Fibroblast of upper back skin (primary cell): Measurements from ENCODE around the gene APOL6.
"Not testable (repeated sequence)": the region's sequence is repeated elsewhere in the genome, so short reads cannot be mapped to it uniquely, and the experiment has no call there.

Experiments
- DNase-seq: peaks from one replicate; pipeline ENCODE4 v3.0.0-alpha.2; 2013

APOL6 gene

DNA sequence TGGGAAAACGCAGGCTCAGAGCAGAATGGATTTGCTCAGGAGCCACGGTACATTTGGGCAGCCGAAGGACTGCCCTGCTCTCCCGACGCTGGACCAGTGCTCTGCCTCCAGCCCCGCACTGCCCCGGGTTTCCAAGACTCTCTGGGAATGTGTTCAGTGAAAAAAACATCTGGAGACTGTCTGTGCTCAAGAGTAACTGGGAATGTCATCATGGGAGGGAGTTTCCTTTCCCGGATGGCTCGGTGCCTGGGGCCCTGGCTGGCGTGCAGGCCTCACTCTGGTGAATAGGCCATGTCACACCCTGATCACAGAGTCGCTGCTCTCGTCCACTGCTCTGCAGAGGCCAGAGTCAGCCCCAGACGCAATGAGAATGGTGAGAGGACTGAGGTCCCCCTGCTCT, 9.8 kb upstream of the APOL6 start:
- peak; percentile 89 for DNase-seq

GRCh38 chr22:35641494-35642120, 6.6 kb upstream of the APOL6 start:
- no peak for DNase-seq

DNA sequence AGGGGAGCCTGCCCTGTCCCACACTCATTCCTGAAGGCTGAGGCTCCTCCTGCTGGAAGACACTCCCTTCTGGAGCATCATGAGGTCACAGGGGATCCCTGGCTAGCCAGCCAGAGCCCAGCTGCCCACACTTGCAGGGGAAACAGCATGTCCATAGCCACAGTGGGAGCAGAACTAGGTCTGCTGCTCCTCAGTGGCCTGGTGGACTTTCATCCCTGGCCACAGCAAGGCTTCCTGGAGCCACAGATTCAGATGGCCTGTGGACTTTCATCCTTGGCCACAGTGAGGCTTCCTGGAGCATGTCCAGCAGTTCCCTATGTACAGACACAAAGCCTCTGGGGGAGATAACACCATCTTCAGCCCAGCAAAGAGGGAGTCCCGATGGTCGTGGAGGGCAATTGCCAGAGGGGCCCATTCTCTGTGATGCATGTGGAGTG, 5.9 kb upstream of the APOL6 start:
- DNase-seq = no peak

GRCh38 chr22:35643991-35644390, 4.3 kb upstream of the APOL6 start:
- no peak for DNase-seq

DNA sequence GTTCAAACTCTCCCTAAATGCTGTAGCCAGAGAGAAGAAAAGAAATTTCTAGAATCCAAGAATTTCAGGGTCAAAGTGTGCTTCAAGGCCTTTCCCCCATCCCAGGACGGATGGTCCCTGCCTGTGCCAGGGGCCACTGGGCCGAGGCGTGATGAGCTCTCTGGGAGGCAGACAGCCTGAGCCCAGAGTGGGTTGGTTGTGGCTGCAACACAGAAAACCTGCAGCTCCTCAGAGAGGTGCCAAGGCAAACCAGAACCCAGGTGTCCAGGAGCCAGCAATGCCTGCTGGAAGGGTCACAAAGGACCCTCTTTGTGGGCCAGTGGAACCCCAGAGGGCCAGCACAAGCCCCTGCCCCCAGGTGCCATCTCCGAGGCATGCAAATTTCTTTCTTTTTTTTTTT, 2.6 kb upstream of the APOL6 start:
- no peak for DNase-seq

DNA sequence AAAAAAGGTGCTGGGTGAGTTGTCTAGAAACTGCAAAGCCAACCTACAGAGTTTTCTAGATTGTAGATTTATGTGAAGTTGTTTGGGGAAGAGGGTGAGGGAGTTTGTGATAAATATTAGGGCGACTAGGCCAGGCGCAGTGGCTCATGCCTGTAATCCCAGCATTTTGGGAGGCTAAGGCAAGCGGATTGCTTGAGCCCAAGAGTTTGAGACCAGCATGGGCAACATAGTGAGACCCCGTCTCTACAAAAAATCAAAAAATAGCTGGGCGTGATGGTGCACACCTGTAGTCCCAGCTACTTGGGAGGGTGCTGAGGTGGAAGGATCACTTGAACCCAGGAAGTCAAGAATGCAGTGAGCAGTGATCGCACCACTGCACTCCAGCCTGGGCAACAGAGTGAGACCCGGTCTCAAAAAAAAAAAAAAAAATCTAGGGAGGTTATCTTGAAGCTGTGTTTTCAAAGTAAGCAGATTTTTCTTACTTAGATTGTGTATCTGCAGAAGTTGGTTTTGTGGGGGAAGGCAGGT, 844 bp downstream of the APOL6 start:
- DNase-seq = no peak

- no peak for DNase-seq
Observed at GRCh38 chr22:35649636-35650250, 1.5 kb downstream of the APOL6 start.

- DNase-seq = no peak
Observed at GRCh38 chr22:35651085-35651484, 2.8 kb downstream of the APOL6 start.

DNA sequence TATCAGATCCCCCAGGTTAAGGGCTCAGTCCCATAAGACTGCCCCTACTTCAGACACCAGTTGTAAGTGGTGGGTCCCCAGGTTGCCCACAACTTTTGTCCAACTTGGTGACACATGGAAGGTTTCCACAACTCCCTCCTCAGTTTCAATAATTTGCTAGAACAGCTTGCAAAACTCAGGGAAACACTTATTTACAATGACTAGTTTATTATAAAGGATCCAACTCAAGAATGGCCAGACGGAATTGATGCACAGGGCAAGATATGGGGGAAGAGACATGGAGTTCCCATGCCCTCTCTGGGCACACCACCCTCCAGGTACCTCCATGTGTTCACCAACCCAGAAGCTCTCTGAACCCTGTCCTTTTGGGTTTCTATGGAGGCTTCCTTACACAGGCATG, 5.6 kb downstream of the APOL6 start:
- DNase-seq = no peak

DNA sequence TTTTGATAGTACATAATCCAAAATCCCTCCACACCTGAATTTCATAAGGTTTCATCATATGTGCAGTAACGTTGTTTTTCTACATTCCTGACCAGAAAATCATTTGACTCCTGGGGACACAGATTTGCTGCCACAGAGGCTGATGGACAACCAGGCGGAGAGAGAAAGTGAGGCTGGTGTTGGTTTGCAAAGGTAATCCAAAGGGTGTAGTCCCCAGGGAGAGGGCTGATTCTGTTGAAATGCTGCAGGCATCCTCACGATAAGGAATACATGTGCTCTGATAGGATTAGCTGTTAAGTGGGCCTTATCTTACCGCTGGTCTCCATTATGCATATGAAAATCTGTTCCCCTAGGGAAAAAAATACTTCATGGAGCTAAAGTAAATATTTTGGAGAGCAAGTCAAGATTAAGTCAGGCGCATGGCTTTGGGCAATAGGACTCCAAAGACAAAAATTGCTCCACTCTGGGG, 8.1 kb downstream of the APOL6 start:
- peak; percentile 44 for DNase-seq

DNA sequence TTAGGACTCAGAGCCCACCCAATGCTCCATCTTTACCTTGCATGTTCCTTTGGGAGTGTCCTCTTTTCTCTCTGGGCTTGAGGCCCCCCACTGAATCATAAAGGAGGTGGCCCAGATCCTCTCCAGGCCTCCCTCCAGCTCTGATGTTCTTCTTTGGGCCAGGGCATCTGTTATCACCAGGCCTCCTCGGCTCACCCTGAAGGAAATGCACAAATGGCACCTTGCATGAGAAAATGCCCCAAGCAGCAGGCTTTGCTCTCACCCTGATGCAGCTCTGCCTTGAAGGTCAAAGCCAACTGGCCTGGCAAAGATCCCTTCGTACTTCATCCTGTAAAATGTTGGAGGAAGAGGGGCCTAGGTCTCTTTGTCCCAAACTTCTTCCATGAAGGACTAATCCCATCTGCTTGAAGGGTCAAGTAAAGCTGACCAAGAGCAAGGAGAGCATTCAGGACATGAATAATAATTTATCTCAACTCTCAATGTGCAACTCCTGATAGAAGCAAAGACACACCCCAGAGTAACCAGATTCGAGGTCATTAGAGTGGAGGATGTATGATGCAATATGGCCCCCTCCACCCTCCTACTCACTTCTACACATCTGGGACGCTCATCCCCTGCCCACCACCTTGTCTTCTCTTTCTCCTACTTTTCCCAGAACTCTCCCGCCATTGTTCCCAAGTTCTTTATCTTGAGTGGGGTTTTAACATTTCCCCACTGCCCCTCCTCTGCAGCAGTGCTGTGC, 9.5 kb downstream of the APOL6 start:
- no peak for DNase-seq

- no peak for DNase-seq
Observed at GRCh38 chr22:35660291-35661127, 12.3 kb downstream of the APOL6 start.

GRCh38 chr22:35661464-35661863, 13.2 kb downstream of the APOL6 start:
- DNase-seq = no peak

DNA sequence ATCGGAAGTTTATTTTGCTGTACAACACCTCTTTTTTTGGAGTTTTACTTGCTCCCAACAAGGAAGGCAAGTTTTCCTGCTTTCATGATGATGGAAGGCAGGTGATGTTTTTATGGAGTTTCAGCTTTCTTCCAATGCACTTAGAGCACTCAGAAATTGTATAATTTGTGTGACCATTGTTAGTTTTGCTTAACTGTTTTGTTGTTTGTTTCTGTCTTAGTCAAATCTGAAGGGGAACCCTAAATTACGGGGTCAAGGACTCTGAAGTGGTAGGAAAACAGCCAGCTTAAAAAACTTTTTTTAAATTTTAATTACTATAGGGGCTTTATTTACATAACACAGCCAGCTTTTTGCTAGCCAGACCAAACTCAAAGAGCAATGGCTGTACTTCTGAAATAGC, 14.7 kb downstream of the APOL6 start:
- DNase-seq = no peak

DNA sequence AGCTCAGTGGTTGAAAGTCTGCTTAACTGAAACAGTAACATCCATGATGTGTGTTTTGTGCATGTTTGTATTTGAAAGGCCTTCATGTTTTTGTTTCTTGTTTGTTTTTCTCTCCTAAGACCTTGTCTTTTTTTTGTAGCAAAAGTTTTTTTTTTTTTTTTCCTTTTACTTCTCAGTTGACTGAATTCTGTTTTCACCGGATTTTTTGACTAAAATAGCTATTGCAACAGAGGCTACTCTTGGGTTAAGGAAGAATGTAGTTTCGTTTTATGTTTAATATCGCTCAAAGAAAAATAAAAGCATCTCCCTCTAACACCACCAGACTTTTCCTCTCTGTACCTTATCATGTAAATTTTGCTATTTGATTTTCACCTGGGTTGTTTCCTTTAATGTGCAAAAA, 15.1 kb downstream of the APOL6 start:
- no peak for DNase-seq

DNA sequence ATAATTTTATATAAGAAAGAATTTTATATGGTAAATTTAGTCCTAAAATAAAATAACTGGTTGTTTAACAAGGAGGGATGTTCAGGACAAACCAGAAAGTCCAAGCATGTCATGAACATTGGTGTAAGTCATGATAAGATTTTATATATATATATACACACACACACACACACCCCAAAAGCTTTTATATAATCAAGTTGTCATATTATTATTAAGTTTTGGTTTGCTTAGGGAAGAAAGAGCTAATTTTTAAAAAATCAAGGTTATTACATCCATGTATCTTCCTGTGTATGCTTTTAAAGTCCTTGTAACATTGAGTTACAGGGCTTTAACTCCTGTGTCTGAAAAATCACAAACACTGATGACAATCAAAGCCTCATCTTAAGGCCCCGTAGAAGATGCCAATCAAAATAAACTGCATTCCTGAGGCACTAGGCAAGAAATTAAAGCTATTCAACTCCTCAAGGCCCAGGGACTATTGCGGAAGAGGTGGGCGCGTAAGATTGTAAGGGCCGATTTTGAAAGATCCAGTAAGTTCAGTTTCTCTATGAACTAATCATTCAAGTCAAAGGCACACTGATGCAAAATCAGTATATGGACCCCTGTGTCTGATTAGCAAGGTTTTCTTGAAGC, 16.8 kb downstream of the APOL6 start:
- no peak for DNase-seq

DNA sequence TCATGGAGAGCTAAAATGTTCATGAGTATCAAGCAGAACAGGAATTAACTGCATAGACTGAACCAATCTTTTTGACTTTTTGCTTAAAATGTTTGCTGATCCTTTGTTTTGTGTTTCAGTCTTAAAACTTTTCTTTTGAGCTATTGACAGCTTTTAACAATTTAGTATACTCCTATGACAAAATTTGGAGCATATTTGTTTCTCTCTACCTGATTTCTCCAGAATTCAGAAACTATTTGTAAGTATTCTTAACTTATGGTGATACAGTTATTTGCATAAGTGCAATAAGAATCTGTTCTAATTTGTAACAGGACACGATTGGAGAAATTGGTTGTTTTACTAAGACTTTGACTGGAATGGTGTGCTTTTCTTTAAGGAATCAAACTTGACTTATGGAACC, 18.5 kb downstream of the APOL6 start:
- not testable (repeated sequence) for DNase-seq

DNA sequence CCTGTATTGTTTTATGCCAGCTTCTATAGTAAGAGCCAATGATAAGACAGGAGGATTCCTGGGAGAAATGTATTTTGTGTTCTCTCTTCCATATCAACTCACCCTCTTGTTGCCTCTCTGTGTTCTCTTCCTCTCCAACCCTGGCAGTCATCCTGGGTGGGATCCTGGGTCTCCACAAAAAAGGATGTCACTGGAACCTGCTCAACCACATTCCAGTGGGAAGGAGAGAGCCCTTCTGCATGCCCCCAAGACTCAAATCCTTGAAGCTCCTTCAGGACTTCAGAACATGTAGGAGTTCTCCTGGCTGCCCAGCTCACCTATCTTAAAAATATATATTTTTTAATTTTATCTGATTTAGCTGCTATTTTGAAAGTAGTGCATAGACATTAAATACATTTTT, 26.1 kb downstream of the APOL6 start:
- DNase-seq = no peak

- not testable (repeated sequence) for DNase-seq
Observed at GRCh38 chr22:35676065-35676464, 27.8 kb downstream of the APOL6 start.

- no peak for DNase-seq
Observed at GRCh38 chr22:35677460-35678187, 29.4 kb downstream of the APOL6 start.

DNA sequence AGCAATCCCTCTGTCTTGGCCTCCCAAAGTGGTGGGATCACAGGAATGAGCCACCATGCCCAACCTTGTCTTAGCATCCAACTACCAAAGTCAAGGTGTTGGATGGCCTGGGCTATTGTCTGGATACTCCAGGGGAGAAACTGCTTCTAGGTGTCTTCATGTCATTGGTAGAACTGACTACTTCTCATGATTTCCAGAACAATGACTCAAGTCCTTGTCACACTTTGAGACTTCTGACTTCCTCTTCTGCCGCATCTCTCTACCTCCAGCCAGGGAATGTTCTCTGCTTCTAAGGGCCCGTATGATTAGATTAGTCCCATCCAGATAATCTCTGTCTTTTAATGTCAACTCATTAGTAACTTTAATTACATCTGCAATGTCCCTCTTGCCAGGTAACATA, 30.6 kb downstream of the APOL6 start:
- DNase-seq = no peak

GRCh38 chr22:35679492-35679891, 31.2 kb downstream of the APOL6 start:
- not testable (repeated sequence) for DNase-seq
